Upper lobe of left lung (tissue), 6 donors: ENCODE results near the gene SEMA4D. TPM values are rescaled to one million over a fixed set of nuclear protein-coding genes. Genes with fewer than 3 reads are reported as not detected.

Experiments used
- ATAC-seq, 2 donors: fragments of 200-7000 bp; cut with Tn5 transposase; one replicate each; pipeline ENCODE4 v1.9.1; 2022; ENCODE audit warnings: mild to moderate bottlenecking in 2 of 2, moderate library complexity in 2 of 2; ENCODE audit not compliant: low FRiP score in 2 of 2
- DNase-seq, 2 donors: peaks; one replicate each; pipeline ENCODE4 v3.0.0-alpha.2; 2019 to 2020
- H3K27ac ChIP-seq, 4 donors: fragments of 200-600 bp; sonication (generic); one replicate each; pipeline ENCODE4 v1.5.1; 2016 to 2019
- H3K27me3 ChIP-seq, 4 donors: fragments of 200-600 bp; sonication (generic); one replicate each; pipeline ENCODE4 v1.5.1; 2017 to 2019
- H3K36me3 ChIP-seq, 4 donors: fragments of 200-600 bp; sonication (generic); one replicate each; pipeline ENCODE4 v1.5.1; 2016 to 2019
- H3K4me1 ChIP-seq, 4 donors: fragments of 200-600 bp; sonication (generic); one replicate each; pipeline ENCODE4 v1.5.1; 2018 to 2019
- H3K4me3 ChIP-seq, 4 donors: fragments of 200-600 bp; sonication (generic); one replicate each; pipeline ENCODE4 v1.5.1; 2017 to 2019; ENCODE audit warnings: mild to moderate bottlenecking in 2 of 4, moderate library complexity in 1 of 4
- H3K9me3 ChIP-seq, 4 donors: fragments of 200-600 bp; sonication (generic); one replicate each; pipeline ENCODE4 v1.5.1; 2018 to 2019
- CTCF ChIP-seq, 6 experiments: fragments of 450-650 bp in 4 of 6; fragments of 200-600 bp in 2 of 6; sonication (generic) in 2 of 6; IDR thresholded peaks; one replicate each; pipeline ENCODE4 v1.5.1; 2016 to 2019; ENCODE audit warnings: antibody characterized with exemption in 6 of 6
- EP300 ChIP-seq, 4 donors: sonication (generic); formaldehyde crosslinking; IDR thresholded peaks; one replicate each; pipeline ENCODE4 v1.5.1; 2017; ENCODE audit warnings: antibody characterized with exemption in 4 of 4, control low read depth in 2 of 4
- POLR2A ChIP-seq, 4 donors: fragments of 450-650 bp; IDR thresholded peaks; one replicate each; pipeline ENCODE4 v1.5.1; 2016 to 2017; ENCODE audit warnings: antibody characterized with exemption in 4 of 4, mild to moderate bottlenecking in 2 of 4
- POLR2AphosphoS5 ChIP-seq, 2 donors: sonication (generic); formaldehyde crosslinking; IDR thresholded peaks; one replicate each; pipeline ENCODE4 v1.5.1; 2017; ENCODE audit warnings: antibody characterized with exemption in 2 of 2
- WGBS, 2 donors: methylation state at CpG; one replicate each; pipeline ENCODE4 v1.1.5; 2017 to 2018; 5-methylcytosine and 5-hydroxymethylcytosine counted together
- total RNA-seq, 6 donors: library from RNA; depleted of rRNA in 4 of 6; stranded (reverse); fragments of >200 nt in 4 of 6; gene quantifications; one replicate each; pipeline versions ENCODE4 v1.1.0 to v1.2.1, GENCODE V29; 2016 to 2021
- donor health status: DM: no; HTN: no; CAD: no; lungs with moderate emphysema.
- donor health status: DM: no; HTN: yes; CAD: no; lungs with severe emphysema.

SEMA4D gene
- total RNA-seq, 6 donors from 2014 or later = 24.6 to 61.3 (median 41.8) TPM

- no peaks in the 10 kb centered on the region for H3K36me3 ChIP-seq
- 87 to 95% methylated on average over 10 of the region's 10 CpGs for WGBS, 2 donors
These were observed 58.3 kb downstream of the SEMA4D start for GRCh38 chr9:89439571-89439970.

GRCh38 chr9:89438194-89438593, 59.7 kb downstream of the SEMA4D start:
- Histone ChIP-seq H3K4me3 (no peak overlapping the region), H3K36me3 (no peaks in the 10 kb centered on the region), H3K9me3 (no peaks in the 10 kb centered on the region), H3K27me3 (no peaks in the 10 kb centered on the region), H3K27ac (peak overlapping the region in 1 of 4 donors; percentile 16), H3K4me1 (peaks cover 18 to 80% (median 69%) of the 10 kb centered on the region in 4 donors)
- DNase-seq (no peak), ATAC-seq (no peak)
- 89 to 93% methylated on average over 7 of the region's 7 CpGs for WGBS, 2 donors
- TF ChIP-seq EP300 (IDR thresholded peaks at IDR 0.05) (no peak), POLR2A (IDR thresholded peaks at IDR 0.05) (no peak), POLR2AphosphoS5 (IDR thresholded peaks at IDR 0.05) (no peak), CTCF (IDR thresholded peaks at IDR 0.05) (no peak)

More at GRCh38 chr9:89439571-89439970, 58.3 kb downstream of the SEMA4D start:
- Histone ChIP-seq H3K27ac (peak overlapping the region; percentile 67 to 86 (median 77)), H3K4me1 (peaks cover 18 to 76% (median 70%) of the 10 kb centered on the region in 4 donors), H3K4me3 (no peak overlapping the region), H3K9me3 (no peaks in the 10 kb centered on the region), H3K27me3 (no peaks in the 10 kb centered on the region)
- ATAC-seq = no peak
- TF ChIP-seq EP300 (IDR thresholded peaks at IDR 0.05) (no peak), POLR2A (IDR thresholded peaks at IDR 0.05) (no peak), CTCF (IDR thresholded peaks at IDR 0.05) (no peak), POLR2AphosphoS5 (IDR thresholded peaks at IDR 0.05) (no peak)
- no peak for DNase-seq

GRCh38 chr9:89437772-89438171, 60.1 kb downstream of the SEMA4D start:
- no peaks in the 10 kb centered on the region for H3K9me3 ChIP-seq
- no peak for TF ChIP-seq EP300 (IDR thresholded peaks at IDR 0.05)
- no peak for TF ChIP-seq CTCF (IDR thresholded peaks at IDR 0.05)
- TF ChIP-seq POLR2AphosphoS5 (IDR thresholded peaks at IDR 0.05) = no peak
- no peak for DNase-seq
- ATAC-seq = no peak
- H3K27me3 ChIP-seq = no peaks in the 10 kb centered on the region
- H3K27ac ChIP-seq = peak overlapping the region in 2 of 4 donors; percentile 16 to 19
- no peaks in the 10 kb centered on the region for H3K36me3 ChIP-seq
- no peak overlapping the region for H3K4me3 ChIP-seq
- H3K4me1 ChIP-seq = peaks cover 18 to 80% (median 67%) of the 10 kb centered on the region in 4 donors
- WGBS, 2 donors = 95 to 100% methylated on average over 5 of the region's 5 CpGs

GRCh38 chr9:89436963-89437625, 60.8 kb downstream of the SEMA4D start:
- Histone ChIP-seq H3K9me3 (no peaks in the 10 kb centered on the region), H3K27ac (peak overlapping the region in 3 of 4 donors; percentile 19 to 28 (median 23)), H3K4me3 (no peak overlapping the region), H3K4me1 (peaks cover 19 to 80% (median 68%) of the 10 kb centered on the region in 4 donors), H3K36me3 (no peaks in the 10 kb centered on the region), H3K27me3 (no peaks in the 10 kb centered on the region)
- ATAC-seq (peak; percentile 18 to 62), DNase-seq (peak; percentile 83 to 92)
- 46 to 73% methylated on average over 8 to 11 of the region's 17 CpGs for WGBS, 2 donors
- TF ChIP-seq POLR2A (IDR thresholded peaks at IDR 0.05) (no peak), POLR2AphosphoS5 (IDR thresholded peaks at IDR 0.05) (peak; percentile 18 to 38)

- DNase-seq = no peak
- Histone ChIP-seq H3K27me3 (no peaks in the 10 kb centered on the region), H3K4me3 (no peak overlapping the region), H3K9me3 (no peaks in the 10 kb centered on the region), H3K36me3 (no peaks in the 10 kb centered on the region), H3K27ac (peak overlapping the region in 1 of 4 donors; percentile 23), H3K4me1 (peaks cover 18 to 79% (median 63%) of the 10 kb centered on the region in 4 donors)
- WGBS, 2 donors = 91 to 93% methylated on average over 10 to 13 of the region's 13 CpGs
- no peak for ATAC-seq
- TF ChIP-seq CTCF (IDR thresholded peaks at IDR 0.05) (no peak), POLR2A (IDR thresholded peaks at IDR 0.05) (no peak), POLR2AphosphoS5 (IDR thresholded peaks at IDR 0.05) (no peak), EP300 (IDR thresholded peaks at IDR 0.05) (no peak)
These were observed 61.6 kb downstream of the SEMA4D start for GRCh38 chr9:89436326-89436725.
